Prostate gland (tissue), 2 donors: ENCODE results near the gene C11orf52. TPM values are rescaled to one million over a fixed set of nuclear protein-coding genes. Genes with fewer than 3 reads are reported as not detected.

ENCODE experiments used
- DNase-seq: peaks from one replicate; pipeline ENCODE4 v3.0.0-alpha.2; 2019; ENCODE audit warnings: low spot score
- H3K27ac ChIP-seq, 2 donors: fragments of 200-600 bp; sonication (generic); 2 replicates each; pipeline ENCODE4 v1.5.1; 2017 to 2019
- H3K27me3 ChIP-seq: fragments of 200-600 bp; sonication (generic); replicated peaks from 2 replicates; pipeline ENCODE4 v1.5.1; 2019; ENCODE audit not compliant: insufficient read depth
- H3K36me3 ChIP-seq, 2 donors: fragments of 200-600 bp; sonication (generic); 1 replicate in 1 of 2; 2 replicates in 1 of 2; pipeline versions ENCODE4 v1.5.1 to v1.8.1; 2017 to 2019
- H3K4me1 ChIP-seq: fragments of 200-600 bp; sonication (generic); replicated peaks from 2 replicates; pipeline ENCODE4 v1.5.1; 2019
- H3K4me3 ChIP-seq, 2 donors: fragments of 200-600 bp; sonication (generic); 2 replicates each; pipeline ENCODE4 v1.5.1; 2017 to 2019
- H3K9me3 ChIP-seq: fragments of 200-600 bp; sonication (generic); 2 replicates; pipeline ENCODE4 v1.5.1; 2017
- POLR2A ChIP-seq: fragments of 450-650 bp; IDR thresholded peaks from one replicate; pipeline ENCODE4 v1.6.1; 2016; ENCODE audit warnings: antibody characterized with exemption, mild to moderate bottlenecking
- POLR2AphosphoS5 ChIP-seq: sonication (generic); formaldehyde crosslinking; IDR thresholded peaks from one replicate; pipeline ENCODE4 v1.6.1; 2017; ENCODE audit warnings: antibody characterized with exemption
- WGBS: methylation state at CpG from one replicate; pipeline ENCODE4 v1.1.5; 2018; 5-methylcytosine and 5-hydroxymethylcytosine counted together
- intact Hi-C: fragments of 100-400 bp; cut with DNase I; formaldehyde crosslinking; loops from one replicate; pipeline ENCODE4 v1.14.2; 2022
- total RNA-seq, 2 donors: library from RNA; depleted of rRNA; stranded (reverse); fragments of >200 nt; gene quantifications; one replicate each; pipeline ENCODE4 v1.1.0, GENCODE V29; 2016
- TF ChIP-seq, protein P1 (sequence below), 4 experiments: fragments of 200-600 bp in 2 of 4; fragments of 450-650 bp in 2 of 4; sonication (generic) in 2 of 4; IDR thresholded peaks; 1 replicate in 3 of 4; 2 replicates in 1 of 4; pipeline ENCODE4 v1.5.1; 2016 to 2019; ENCODE audit warnings: antibody characterized with exemption in 4 of 4, mild to moderate bottlenecking in 2 of 4, moderate library complexity in 2 of 4

Gene C11orf52
- total RNA-seq, 2 donors from 2014 or later, result 13.2 to 31.5 TPM

DNA sequence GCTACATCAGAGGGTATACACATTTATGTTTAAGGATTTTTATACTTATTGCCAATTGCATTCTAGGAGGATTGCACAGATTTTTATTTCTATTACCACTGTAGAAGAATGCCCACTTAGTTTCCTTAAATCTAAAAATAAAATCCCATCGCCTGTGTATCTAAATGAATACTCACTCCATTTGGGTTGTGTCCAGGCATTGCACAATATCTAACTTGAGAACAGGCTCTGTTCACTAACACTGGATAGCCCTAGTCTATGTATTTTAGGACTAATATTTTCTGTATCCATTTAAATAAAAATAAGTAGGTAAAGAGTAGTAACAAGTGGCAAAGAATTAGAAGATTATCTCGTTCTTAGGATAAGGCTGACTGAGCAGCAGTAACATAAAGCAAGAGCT, 4.1 kb downstream of the C11orf52 start:
- Histone ChIP-seq H3K36me3 (no peaks in the 10 kb centered on the region), H3K4me1 (peaks cover 8% of the 10 kb centered on the region), H3K4me3 (no peak overlapping the region), H3K27ac (peak overlapping the region; percentile 89 to 97), H3K9me3 (no peaks in the 10 kb centered on the region), H3K27me3 (no peaks in the 10 kb centered on the region)
- intact Hi-C loops, result no loop called here
- 8% methylated on average over 2 of the region's 2 CpGs for WGBS
- TF ChIP-seq POLR2A (no peak), POLR2AphosphoS5 (peak; percentile 83)
- peak; percentile 90 for DNase-seq

DNA sequence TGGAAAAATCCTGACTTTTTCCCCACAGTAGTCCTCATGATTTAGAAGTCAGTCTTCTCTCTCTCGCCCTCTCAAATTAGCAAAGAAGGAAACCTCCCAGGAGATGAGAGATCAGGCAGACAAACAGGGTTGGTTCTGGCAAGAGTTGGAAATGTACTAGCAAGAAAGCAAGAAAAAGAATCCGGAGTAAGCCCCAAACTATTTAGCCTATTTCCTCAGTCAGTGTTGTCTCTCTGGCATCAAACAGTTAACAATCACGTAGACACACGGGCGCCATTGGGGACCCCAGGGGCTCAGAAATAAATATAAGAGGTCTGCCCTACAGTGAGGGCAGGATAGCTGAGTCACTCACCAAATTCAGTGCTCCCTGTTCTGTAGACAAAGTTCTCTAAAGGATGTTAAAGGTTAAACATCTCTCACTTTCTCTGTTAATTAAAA, 4.7 kb downstream of the C11orf52 start:
- WGBS, result 45% methylated on average over 5 of the region's 5 CpGs
- no peaks in the 10 kb centered on the region for H3K36me3 ChIP-seq
- DNase-seq, result no peak
- TF ChIP-seq POLR2AphosphoS5 (no peak), POLR2A (no peak)
- TF ChIP-seq, protein P1, sequence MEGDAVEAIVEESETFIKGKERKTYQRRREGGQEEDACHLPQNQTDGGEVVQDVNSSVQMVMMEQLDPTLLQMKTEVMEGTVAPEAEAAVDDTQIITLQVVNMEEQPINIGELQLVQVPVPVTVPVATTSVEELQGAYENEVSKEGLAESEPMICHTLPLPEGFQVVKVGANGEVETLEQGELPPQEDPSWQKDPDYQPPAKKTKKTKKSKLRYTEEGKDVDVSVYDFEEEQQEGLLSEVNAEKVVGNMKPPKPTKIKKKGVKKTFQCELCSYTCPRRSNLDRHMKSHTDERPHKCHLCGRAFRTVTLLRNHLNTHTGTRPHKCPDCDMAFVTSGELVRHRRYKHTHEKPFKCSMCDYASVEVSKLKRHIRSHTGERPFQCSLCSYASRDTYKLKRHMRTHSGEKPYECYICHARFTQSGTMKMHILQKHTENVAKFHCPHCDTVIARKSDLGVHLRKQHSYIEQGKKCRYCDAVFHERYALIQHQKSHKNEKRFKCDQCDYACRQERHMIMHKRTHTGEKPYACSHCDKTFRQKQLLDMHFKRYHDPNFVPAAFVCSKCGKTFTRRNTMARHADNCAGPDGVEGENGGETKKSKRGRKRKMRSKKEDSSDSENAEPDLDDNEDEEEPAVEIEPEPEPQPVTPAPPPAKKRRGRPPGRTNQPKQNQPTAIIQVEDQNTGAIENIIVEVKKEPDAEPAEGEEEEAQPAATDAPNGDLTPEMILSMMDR (IDR thresholded peaks at IDR 0.05), result no peak
- H3K4me1 ChIP-seq, result peaks cover 8% of the 10 kb centered on the region
- intact Hi-C loops, result no loop called here
- H3K9me3 ChIP-seq, result no peaks in the 10 kb centered on the region
- H3K4me3 ChIP-seq, result no peak overlapping the region
- no peaks in the 10 kb centered on the region for H3K27me3 ChIP-seq
- H3K27ac ChIP-seq, result peak overlapping the region; percentile 89 to 97

DNA sequence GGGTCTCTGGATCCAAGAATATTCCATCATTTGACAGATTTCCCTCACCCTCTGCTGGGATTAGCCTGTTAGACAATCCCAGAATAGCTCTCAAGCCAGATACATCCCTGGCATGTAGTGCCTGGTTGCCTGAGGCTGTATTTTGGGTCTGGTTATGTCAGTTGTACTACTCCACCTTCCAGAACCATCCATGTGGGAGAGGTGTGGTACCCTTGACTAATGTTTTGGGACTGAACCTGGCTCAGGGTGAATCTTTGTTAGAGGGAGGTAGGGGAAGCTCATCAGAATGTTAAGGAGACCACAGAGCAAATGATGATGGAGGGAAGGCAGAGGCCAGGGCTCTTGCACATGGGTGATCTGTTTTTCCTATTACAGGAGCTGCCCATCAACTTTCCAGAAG, 5.2 kb downstream of the C11orf52 start:
- H3K27me3 ChIP-seq, result no peaks in the 10 kb centered on the region
- intact Hi-C loops, result no loop called here
- peaks cover 8% of the 10 kb centered on the region for H3K4me1 ChIP-seq
- H3K27ac ChIP-seq, result peak overlapping the region; percentile 89 to 97
- TF ChIP-seq POLR2AphosphoS5 (no peak), POLR2A (no peak)
- TF ChIP-seq, protein P1 (IDR thresholded peaks at IDR 0.05), result no peak
- H3K36me3 ChIP-seq, result no peaks in the 10 kb centered on the region
- H3K4me3 ChIP-seq, result no peak overlapping the region
- H3K9me3 ChIP-seq, result no peaks in the 10 kb centered on the region
- DNase-seq, result no peak

DNA sequence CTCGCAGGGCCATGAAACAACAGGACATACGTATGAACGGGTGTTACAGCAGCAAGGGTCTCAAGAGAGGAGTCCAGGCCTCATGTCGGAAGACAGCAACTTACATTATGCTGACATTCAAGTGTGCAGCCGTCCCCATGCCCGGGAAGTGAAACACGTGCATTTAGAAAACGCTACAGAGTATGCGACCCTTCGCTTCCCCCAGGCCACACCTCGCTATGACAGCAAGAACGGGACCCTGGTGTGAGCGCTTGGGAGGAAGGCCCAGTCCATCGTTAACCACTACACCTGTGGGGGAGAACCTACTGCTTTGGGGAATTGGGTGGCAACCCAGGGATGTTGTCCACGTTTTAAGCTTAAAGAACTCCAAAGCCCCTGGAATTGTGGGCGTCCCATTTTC, 7.2 kb downstream of the C11orf52 start:
- 91% methylated on average over 16 of the region's 16 CpGs for WGBS
- TF ChIP-seq POLR2AphosphoS5, result no peak
- TF ChIP-seq POLR2A, result no peak
- TF ChIP-seq, protein P1 (IDR thresholded peaks at IDR 0.05), result no peak
- no peaks in the 10 kb centered on the region for H3K36me3 ChIP-seq
- no peak for DNase-seq
- intact Hi-C loops, result loop anchor here (5.0 kb wide), 1 partner anchor 49 kb away; the partner anchor contains the start of genes CFAP68 and FDXACB1
- H3K9me3 ChIP-seq, result no peaks in the 10 kb centered on the region
- H3K4me1 ChIP-seq, result peaks cover 8% of the 10 kb centered on the region
- H3K27me3 ChIP-seq, result no peaks in the 10 kb centered on the region
- H3K4me3 ChIP-seq, result no peak overlapping the region
- H3K27ac ChIP-seq, result peak overlapping the region; percentile 89 to 97

DNA sequence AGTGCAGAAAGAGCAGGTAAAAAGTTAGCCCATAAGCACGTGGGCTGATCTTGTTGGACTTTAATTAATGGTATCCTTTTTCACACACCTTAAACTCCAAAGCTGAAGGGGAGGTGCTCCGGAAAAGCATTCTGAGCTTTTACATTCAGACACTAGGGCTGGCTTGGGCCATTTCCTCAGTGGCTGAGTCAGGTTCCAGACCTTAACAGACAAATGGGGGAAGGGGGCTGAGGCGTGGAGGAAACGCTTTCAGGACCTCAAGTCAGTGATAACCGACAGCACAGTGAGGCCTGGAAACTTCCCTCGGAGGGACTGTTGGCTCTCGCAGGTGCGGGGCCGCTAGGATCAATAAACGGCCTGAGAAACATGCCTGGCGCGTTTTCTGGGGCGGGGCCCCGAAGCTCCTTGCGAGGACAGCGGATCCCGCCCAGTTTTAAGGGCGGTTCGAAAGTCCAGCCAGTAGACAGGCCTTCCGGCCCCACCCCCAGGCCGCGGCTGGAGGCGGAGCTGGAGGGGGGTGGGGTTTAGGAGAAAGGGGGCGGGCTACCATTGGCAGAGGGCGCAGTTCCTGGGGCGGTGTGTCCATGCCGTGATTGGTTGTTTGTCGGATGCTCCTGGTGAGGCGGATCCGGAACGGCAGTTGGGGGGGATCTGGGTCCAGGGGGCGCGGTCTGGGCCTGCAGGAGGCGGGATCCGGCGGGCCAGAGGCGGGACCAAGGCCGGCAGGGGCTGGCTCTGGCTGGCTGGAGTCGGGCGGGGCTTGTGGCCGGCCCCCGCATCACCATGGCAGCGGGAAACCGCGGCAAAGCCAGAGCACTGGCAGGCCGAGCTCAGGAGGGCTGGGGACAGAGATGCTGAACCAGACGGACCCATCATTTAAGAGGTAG, 8.0 kb downstream of the C11orf52 start:
- peak overlapping the region; percentile 15 to 22 for H3K4me3 ChIP-seq

More for the DNA sequence above, 8.0 kb downstream of the C11orf52 start:
- no peaks in the 10 kb centered on the region for H3K36me3 ChIP-seq
- TF ChIP-seq POLR2AphosphoS5, result peak; percentile 89
- TF ChIP-seq, protein P1 (IDR thresholded peaks at IDR 0.05), result peak in 2 of 4 experiments; percentile 17 to 27
- peak; percentile 79 for TF ChIP-seq POLR2A
- H3K27ac ChIP-seq, result peak overlapping the region; percentile 89 to 97
- H3K9me3 ChIP-seq, result no peaks in the 10 kb centered on the region
- intact Hi-C loops, result loop anchor here (5.0 kb wide), 1 partner anchor 49 kb away; the partner anchor contains the start of genes CFAP68 and FDXACB1
- WGBS, result 1% methylated on average over 39 of the region's 47 CpGs
- H3K27me3 ChIP-seq, result no peaks in the 10 kb centered on the region
- peak; percentile 96 for DNase-seq
- peaks cover 8% of the 10 kb centered on the region for H3K4me1 ChIP-seq
